ENCODE measurements around the gene ARSI.

ARSI gene

GRCh38 chr5:150343994-150344631 lies 41.4 kb upstream of the ARSI start:
- H3F3A ChIP-seq (ENCODE audit: control insufficient read depth, insufficient read depth) = no peaks in the 10 kb centered on the region

GRCh38 chr5:150342583-150342982 lies 39.9 kb upstream of the ARSI start:
- Histone ChIP-seq H3K27me3 (ENCODE audit: control insufficient read depth, low read length) (no peaks in the 10 kb centered on the region), H3K9me3 (ENCODE audit: control insufficient read depth, insufficient read depth, low read length) (no peaks in the 10 kb centered on the region), H4K20me1 (ENCODE audit: control insufficient read depth, insufficient read depth, low read depth, low read length) (no peaks in the 10 kb centered on the region), H3K4me1 (ENCODE audit: control insufficient read depth, low read length) (no peaks in the 10 kb centered on the region), H3K9me2 (replicated peaks; ENCODE audit: control insufficient read depth, low read length) (no peaks in the 10 kb centered on the region), H3K27ac (ENCODE audit: low read depth, low read length) (no peak overlapping the region), H3K4me3 (ENCODE audit: low read length) (no peak overlapping the region), H3K4me2 (ENCODE audit: low read length) (no peak overlapping the region), H3K36me3 (ENCODE audit: control insufficient read depth, low read length) (no peaks in the 10 kb centered on the region), H3K79me2 (ENCODE audit: control insufficient read depth, low read length) (no peaks in the 10 kb centered on the region), H3F3A (ENCODE audit: control insufficient read depth, insufficient read depth) (no peaks in the 10 kb centered on the region)
- TF ChIP-seq EZH2phosphoT487 (IDR thresholded peaks at IDR 0.05; ENCODE audit: borderline replicate concordance, low read length) (no peak), CTCF (IDR thresholded peaks at IDR 0.05; ENCODE audit: low read depth, low read length, poor library complexity, severe bottlenecking) (no peak)

More at GRCh38 chr5:150343994-150344631, 41.4 kb upstream of the ARSI start:
- no peaks in the 10 kb centered on the region for H3K4me1 ChIP-seq (ENCODE audit: control insufficient read depth, low read length)
- H3K36me3 ChIP-seq (ENCODE audit: control insufficient read depth, low read length) = no peaks in the 10 kb centered on the region
- no peak overlapping the region for H3K4me3 ChIP-seq (ENCODE audit: low read length)
- TF ChIP-seq CTCF (IDR thresholded peaks at IDR 0.05; ENCODE audit: low read depth, low read length, poor library complexity, severe bottlenecking) = no peak
- no peaks in the 10 kb centered on the region for H3K27me3 ChIP-seq (ENCODE audit: control insufficient read depth, low read length)
- H3K9me3 ChIP-seq (ENCODE audit: control insufficient read depth, insufficient read depth, low read length) = no peaks in the 10 kb centered on the region
- no peak overlapping the region for H3K4me2 ChIP-seq (ENCODE audit: low read length)
- H3K9me2 ChIP-seq (replicated peaks; ENCODE audit: control insufficient read depth, low read length) = no peaks in the 10 kb centered on the region
- H3K79me2 ChIP-seq (ENCODE audit: control insufficient read depth, low read length) = no peaks in the 10 kb centered on the region
- no peaks in the 10 kb centered on the region for H4K20me1 ChIP-seq (ENCODE audit: control insufficient read depth, insufficient read depth, low read depth, low read length)
- H3K27ac ChIP-seq (ENCODE audit: low read depth, low read length) = no peak overlapping the region

GRCh38 chr5:150341989-150342388 lies 39.3 kb upstream of the ARSI start:
- H3K4me3 ChIP-seq (ENCODE audit: low read length) = no peak overlapping the region
- no peaks in the 10 kb centered on the region for H3K9me2 ChIP-seq (replicated peaks; ENCODE audit: control insufficient read depth, low read length)

More at GRCh38 chr5:150341989-150342388, 39.3 kb upstream of the ARSI start:
- H3K27ac ChIP-seq (ENCODE audit: low read depth, low read length) = no peak overlapping the region
- no peaks in the 10 kb centered on the region for H3K36me3 ChIP-seq (ENCODE audit: control insufficient read depth, low read length)
- no peaks in the 10 kb centered on the region for H3F3A ChIP-seq (ENCODE audit: control insufficient read depth, insufficient read depth)
- H4K20me1 ChIP-seq (ENCODE audit: control insufficient read depth, insufficient read depth, low read depth, low read length) = no peaks in the 10 kb centered on the region
- TF ChIP-seq EZH2phosphoT487 (IDR thresholded peaks at IDR 0.05; ENCODE audit: borderline replicate concordance, low read length) (no peak), CTCF (IDR thresholded peaks at IDR 0.05; ENCODE audit: low read depth, low read length, poor library complexity, severe bottlenecking) (no peak)
- H3K27me3 ChIP-seq (ENCODE audit: control insufficient read depth, low read length) = no peaks in the 10 kb centered on the region
- no peaks in the 10 kb centered on the region for H3K9me3 ChIP-seq (ENCODE audit: control insufficient read depth, insufficient read depth, low read length)
- H3K79me2 ChIP-seq (ENCODE audit: control insufficient read depth, low read length) = no peaks in the 10 kb centered on the region
- H3K4me1 ChIP-seq (ENCODE audit: control insufficient read depth, low read length) = no peaks in the 10 kb centered on the region
- H3K4me2 ChIP-seq (ENCODE audit: low read length) = no peak overlapping the region
